ENCODE results near the gene PLEKHG3.

DNA sequence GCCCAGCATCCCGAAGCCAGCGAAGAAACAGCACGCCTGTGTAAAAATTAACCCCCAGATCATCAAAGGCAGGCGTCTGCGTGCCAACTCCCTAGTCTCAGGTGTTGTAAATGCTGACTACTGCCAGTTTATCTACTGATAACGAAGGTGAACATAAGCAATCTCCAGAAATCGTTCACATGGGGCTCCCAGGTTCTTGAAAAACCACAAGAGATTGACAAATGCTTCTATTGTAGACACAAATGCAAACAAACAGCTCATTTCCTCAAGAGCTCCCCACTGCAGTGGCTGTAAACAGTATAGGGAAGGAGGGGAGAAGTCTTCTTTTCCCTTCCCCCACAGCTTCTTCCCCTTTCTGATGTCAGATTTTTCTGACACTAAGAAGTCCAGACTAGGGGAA, 5.3 kb upstream of the PLEKHG3 start:
- TF ChIP-seq, protein P1, sequence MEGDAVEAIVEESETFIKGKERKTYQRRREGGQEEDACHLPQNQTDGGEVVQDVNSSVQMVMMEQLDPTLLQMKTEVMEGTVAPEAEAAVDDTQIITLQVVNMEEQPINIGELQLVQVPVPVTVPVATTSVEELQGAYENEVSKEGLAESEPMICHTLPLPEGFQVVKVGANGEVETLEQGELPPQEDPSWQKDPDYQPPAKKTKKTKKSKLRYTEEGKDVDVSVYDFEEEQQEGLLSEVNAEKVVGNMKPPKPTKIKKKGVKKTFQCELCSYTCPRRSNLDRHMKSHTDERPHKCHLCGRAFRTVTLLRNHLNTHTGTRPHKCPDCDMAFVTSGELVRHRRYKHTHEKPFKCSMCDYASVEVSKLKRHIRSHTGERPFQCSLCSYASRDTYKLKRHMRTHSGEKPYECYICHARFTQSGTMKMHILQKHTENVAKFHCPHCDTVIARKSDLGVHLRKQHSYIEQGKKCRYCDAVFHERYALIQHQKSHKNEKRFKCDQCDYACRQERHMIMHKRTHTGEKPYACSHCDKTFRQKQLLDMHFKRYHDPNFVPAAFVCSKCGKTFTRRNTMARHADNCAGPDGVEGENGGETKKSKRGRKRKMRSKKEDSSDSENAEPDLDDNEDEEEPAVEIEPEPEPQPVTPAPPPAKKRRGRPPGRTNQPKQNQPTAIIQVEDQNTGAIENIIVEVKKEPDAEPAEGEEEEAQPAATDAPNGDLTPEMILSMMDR (IDR thresholded peaks at IDR 0.05) = no peak
- TF ChIP-seq POLR2A (IDR thresholded peaks at IDR 0.05) = no peak
